ENCODE results near the gene PKNOX1. TPM values are rescaled to one million over a fixed set of nuclear protein-coding genes. Genes with fewer than 3 reads are reported as not detected.
"Not testable (repeated sequence)": the region's sequence is repeated elsewhere in the genome, so short reads cannot be mapped to it uniquely, and the experiment has no call there.

PKNOX1 gene
- 10 to 100 TPM; 14.3 to 26.1 (median 16.3) TPM for total RNA-seq
- long read RNA-seq, donor 1, full-length matches to known transcripts: 1 of 6 reads
- long read RNA-seq, donor 1, partial matches to known transcripts: 0 of 6 reads
- long read RNA-seq, donor 1, other reads (novel, unspliced or antisense): 5 of 6 reads
- long read RNA-seq, donor 2, full-length matches to known transcripts: 2 of 7 reads
- long read RNA-seq, donor 2, partial matches to known transcripts: 3 of 7 reads
- long read RNA-seq, donor 2, other reads (novel, unspliced or antisense): 2 of 7 reads

GRCh38 chr21:42973991-42974831 is at the start of gene PKNOX1:
PKNOX1 (plus strand) TSS chr21:42974562; CDS start chr21:43004382, 29,820 bp downstream.
- H3K9me3 ChIP-seq: no peaks in the 10 kb centered on the region
- DNase-seq: peak; percentile 98 to 100 (median 99)
- H3K4me3 ChIP-seq: peak within 1 kb of the TSS; percentile 74
- peaks cover 8% of the 10 kb centered on the region for H3K4me1 ChIP-seq (ENCODE audit: low read depth)
- H3K36me3 ChIP-seq (ENCODE audit: low read depth): peaks cover 6% of the 10 kb centered on the region
- TF ChIP-seq CTCF (IDR thresholded peaks at IDR 0.05): no peak
- peak; percentile 93 for ATAC-seq
- intact Hi-C loops (cut with DNase I, micrococcal nuclease): no loop called here

- Histone ChIP-seq H3K4me1 (ENCODE audit: low read depth) (peaks cover 7% of the 10 kb centered on the region), H3K36me3 (ENCODE audit: low read depth) (no peaks in the 10 kb centered on the region), H3K9me3 (no peaks in the 10 kb centered on the region), H3K4me3 (no peak within 1 kb of the TSS)
- DNase-seq (no peak), ATAC-seq (no peak)
- no peak for TF ChIP-seq CTCF (IDR thresholded peaks at IDR 0.05)
- intact Hi-C loops (cut with DNase I, micrococcal nuclease): no loop called here
Measured at GRCh38 chr21:42925114-42925926, 49.0 kb upstream of the PKNOX1 start, which contains the start of gene ERVH48-1. ERVH48-1 (minus strand) TSS chr21:42925630; CDS start chr21:42919006, 6,624 bp downstream.

GRCh38 chr21:42927474-42928200 is 46.7 kb upstream of the PKNOX1 start:
- H3K36me3 ChIP-seq (ENCODE audit: low read depth); DNase-seq; H3K9me3 ChIP-seq; H3K4me1 ChIP-seq (ENCODE audit: low read depth); H3K4me3 ChIP-seq; ATAC-seq; intact Hi-C loops (cut with DNase I, micrococcal nuclease): not testable (repeated sequence)

- intact Hi-C loops (cut with DNase I, micrococcal nuclease): no loop called here
- no peak for ATAC-seq
- DNase-seq: no peak
- Histone ChIP-seq H3K4me3 (no peak overlapping the region), H3K36me3 (ENCODE audit: low read depth) (no peaks in the 10 kb centered on the region), H3K4me1 (ENCODE audit: low read depth) (no peaks in the 10 kb centered on the region), H3K9me3 (no peaks in the 10 kb centered on the region)
- no peak for TF ChIP-seq CTCF (IDR thresholded peaks at IDR 0.05)
Measured at GRCh38 chr21:42929969-42930368, 44.4 kb upstream of the PKNOX1 start.

GRCh38 chr21:42931560-42932235 is 42.7 kb upstream of the PKNOX1 start:
- Histone ChIP-seq H3K4me1 (ENCODE audit: low read depth) (no peaks in the 10 kb centered on the region), H3K36me3 (ENCODE audit: low read depth) (no peaks in the 10 kb centered on the region), H3K9me3 (no peaks in the 10 kb centered on the region), H3K4me3 (no peak overlapping the region)
- DNase-seq: no peak
- no peak for ATAC-seq
- TF ChIP-seq CTCF (IDR thresholded peaks at IDR 0.05): no peak
- intact Hi-C loops (cut with DNase I, micrococcal nuclease): no loop called here

- H3K4me1 ChIP-seq (ENCODE audit: low read depth); intact Hi-C loops (cut with DNase I, micrococcal nuclease); H3K36me3 ChIP-seq (ENCODE audit: low read depth); H3K4me3 ChIP-seq; DNase-seq; ATAC-seq; H3K9me3 ChIP-seq: not testable (repeated sequence)
Measured at GRCh38 chr21:42932378-42933136, 41.8 kb upstream of the PKNOX1 start.

- H3K4me1 ChIP-seq (ENCODE audit: low read depth); DNase-seq; intact Hi-C loops (cut with DNase I, micrococcal nuclease); H3K36me3 ChIP-seq (ENCODE audit: low read depth); H3K9me3 ChIP-seq; ATAC-seq; H3K4me3 ChIP-seq: not testable (repeated sequence)
Measured at GRCh38 chr21:42933137-42933970, 41.0 kb upstream of the PKNOX1 start.

Measured in mucosa of descending colon (tissue), 3 donors.